RWPE2 (cell line): ENCODE results near the gene TWIST2.

Experiments
- ATAC-seq: fragments of 200-7000 bp; cut with Tn5 transposase; 3 replicates; pipeline ENCODE4 v1.9.1; 2021; ENCODE audit warnings: low read depth
- DNase-seq: peaks from one replicate; pipeline ENCODE4 v3.0.0-alpha.2; 2020; ENCODE audit warnings: low spot score
- H3K27ac ChIP-seq: fragments of 450-650 bp; 2 replicates; pipeline ENCODE4 v1.5.1; 2017; ENCODE audit warnings: mild to moderate bottlenecking; ENCODE audit not compliant: poor library complexity, severe bottlenecking
- H3K27me3 ChIP-seq: fragments of 250-450 bp; sonication (Bioruptor Pico); 2 replicates; pipeline ENCODE4 v1.5.1; 2021; ENCODE audit warnings: mild to moderate bottlenecking, moderate library complexity; ENCODE audit not compliant: insufficient read depth, poor library complexity, severe bottlenecking
- H3K36me3 ChIP-seq: fragments of 250-450 bp; sonication (Bioruptor Pico); 2 replicates; pipeline ENCODE4 v1.5.1; 2020; ENCODE audit warnings: low read depth, mild to moderate bottlenecking, moderate library complexity
- H3K4me1 ChIP-seq: fragments of 250-450 bp; sonication (Bioruptor Pico); 2 replicates; pipeline ENCODE4 v1.5.1; 2021; ENCODE audit warnings: mild to moderate bottlenecking, moderate library complexity; ENCODE audit not compliant: insufficient read depth, poor library complexity, severe bottlenecking
- H3K4me3 ChIP-seq: fragments of 250-450 bp; sonication (Bioruptor Pico); 2 replicates; pipeline ENCODE4 v1.5.1; 2021; ENCODE audit warnings: mild to moderate bottlenecking, moderate library complexity; ENCODE audit not compliant: severe bottlenecking
- H3K9me3 ChIP-seq: fragments of 250-450 bp; sonication (Bioruptor Pico); 2 replicates; pipeline ENCODE4 v1.5.1; 2021; ENCODE audit warnings: mild to moderate bottlenecking, moderate library complexity; ENCODE audit not compliant: severe bottlenecking
- TF ChIP-seq, protein P1 (sequence below): fragments of 450-650 bp; IDR thresholded peaks from one replicate; pipeline ENCODE4 v1.5.1; 2017; ENCODE audit warnings: mild to moderate bottlenecking, moderate library complexity; ENCODE audit not compliant: poor library complexity, severe bottlenecking

The TWIST2 gene

DNA sequence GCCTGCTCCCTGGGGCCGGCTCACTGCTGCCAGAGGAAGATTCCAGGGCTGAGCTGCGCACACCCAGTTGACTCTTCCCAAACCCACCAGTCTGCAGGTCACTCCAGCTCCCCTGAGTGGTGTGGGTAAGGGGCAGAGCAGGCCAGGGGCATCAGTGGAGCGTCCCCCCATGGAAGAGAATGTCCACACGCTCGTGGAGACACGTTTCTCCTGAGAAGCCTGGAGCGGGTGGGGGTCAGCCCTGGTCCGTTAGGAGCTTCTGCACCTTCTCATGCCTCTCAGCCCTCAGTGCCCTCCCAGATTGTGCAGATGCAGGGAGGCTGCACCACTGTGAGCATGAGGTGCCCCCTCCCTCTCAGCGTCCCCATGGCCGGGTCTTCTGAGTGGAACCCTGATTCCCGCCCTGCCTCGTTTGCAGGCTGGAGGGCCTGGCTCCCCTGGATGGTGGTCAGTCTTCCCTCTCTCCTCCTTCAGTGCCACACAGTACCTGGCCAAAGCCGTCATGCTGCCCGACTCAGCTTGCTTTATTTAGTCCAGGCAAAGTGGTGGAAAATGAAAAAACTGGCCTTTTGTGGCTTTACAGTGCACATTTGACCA lies 37.0 kb downstream of the TWIST2 start:
- no peak overlapping the region for H3K4me3 ChIP-seq
- ATAC-seq: no peak
- no peak for DNase-seq
- TF ChIP-seq, protein P1, sequence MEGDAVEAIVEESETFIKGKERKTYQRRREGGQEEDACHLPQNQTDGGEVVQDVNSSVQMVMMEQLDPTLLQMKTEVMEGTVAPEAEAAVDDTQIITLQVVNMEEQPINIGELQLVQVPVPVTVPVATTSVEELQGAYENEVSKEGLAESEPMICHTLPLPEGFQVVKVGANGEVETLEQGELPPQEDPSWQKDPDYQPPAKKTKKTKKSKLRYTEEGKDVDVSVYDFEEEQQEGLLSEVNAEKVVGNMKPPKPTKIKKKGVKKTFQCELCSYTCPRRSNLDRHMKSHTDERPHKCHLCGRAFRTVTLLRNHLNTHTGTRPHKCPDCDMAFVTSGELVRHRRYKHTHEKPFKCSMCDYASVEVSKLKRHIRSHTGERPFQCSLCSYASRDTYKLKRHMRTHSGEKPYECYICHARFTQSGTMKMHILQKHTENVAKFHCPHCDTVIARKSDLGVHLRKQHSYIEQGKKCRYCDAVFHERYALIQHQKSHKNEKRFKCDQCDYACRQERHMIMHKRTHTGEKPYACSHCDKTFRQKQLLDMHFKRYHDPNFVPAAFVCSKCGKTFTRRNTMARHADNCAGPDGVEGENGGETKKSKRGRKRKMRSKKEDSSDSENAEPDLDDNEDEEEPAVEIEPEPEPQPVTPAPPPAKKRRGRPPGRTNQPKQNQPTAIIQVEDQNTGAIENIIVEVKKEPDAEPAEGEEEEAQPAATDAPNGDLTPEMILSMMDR: no peak
- H3K27ac ChIP-seq: no peak overlapping the region
- H3K36me3 ChIP-seq: no peaks in the 10 kb centered on the region
- no peaks in the 10 kb centered on the region for H3K4me1 ChIP-seq
- no peaks in the 10 kb centered on the region for H3K9me3 ChIP-seq
- H3K27me3 ChIP-seq: no peaks in the 10 kb centered on the region

DNA sequence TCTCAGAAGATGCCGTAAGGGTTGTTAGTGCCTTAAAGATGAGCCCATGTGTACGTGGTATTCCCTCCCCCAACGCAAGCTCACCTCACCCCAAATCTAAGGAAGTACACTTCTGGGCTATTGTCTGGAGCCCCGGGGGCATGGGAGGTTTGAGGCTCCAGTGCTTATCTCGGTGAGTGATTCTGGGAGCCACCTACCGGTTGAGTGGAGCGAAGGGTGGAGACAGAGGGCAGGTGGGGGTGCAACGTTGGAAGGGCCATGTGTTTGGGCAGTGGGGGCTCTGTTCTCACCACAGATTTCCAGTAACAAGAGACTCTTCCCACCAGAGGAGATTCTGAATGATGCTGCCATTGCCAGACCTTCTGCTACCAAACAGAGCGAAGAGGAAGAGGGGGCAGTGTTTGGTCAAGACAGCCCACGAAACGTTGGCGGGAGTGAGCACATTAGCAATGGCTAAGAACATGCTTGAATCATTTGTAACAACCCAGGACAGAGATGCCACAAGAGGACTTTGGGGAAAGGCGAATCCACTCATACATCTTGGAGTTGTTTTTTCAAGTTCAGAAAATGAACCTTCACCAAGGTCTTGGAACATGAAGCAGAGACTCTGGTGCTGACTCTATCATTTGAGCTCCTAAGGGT lies 38.7 kb downstream of the TWIST2 start:
- Histone ChIP-seq H3K36me3 (no peaks in the 10 kb centered on the region), H3K4me1 (no peaks in the 10 kb centered on the region), H3K9me3 (no peaks in the 10 kb centered on the region), H3K27ac (no peak overlapping the region), H3K27me3 (no peaks in the 10 kb centered on the region), H3K4me3 (no peak overlapping the region)
- TF ChIP-seq, protein P1: no peak
- ATAC-seq (no peak), DNase-seq (no peak)

DNA sequence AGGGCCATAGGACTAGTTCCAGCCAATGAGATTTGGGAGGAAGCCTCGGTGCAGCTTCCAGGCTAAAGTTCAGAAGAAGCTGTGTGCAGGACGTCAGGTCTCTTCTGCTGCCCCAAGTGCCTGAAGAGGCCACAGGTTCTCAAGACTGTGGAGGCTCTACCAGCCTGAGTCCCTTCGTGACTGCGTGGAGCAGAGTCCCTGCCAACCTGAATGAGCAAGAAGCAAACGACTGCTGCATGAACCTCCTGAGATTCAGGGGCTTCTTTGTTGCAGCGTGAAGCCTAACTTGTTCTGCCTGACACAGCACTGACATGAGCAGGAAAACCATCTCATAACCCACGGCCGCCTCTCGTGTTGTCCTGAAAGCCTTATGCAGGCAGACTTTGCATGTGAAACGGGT lies 39.7 kb downstream of the TWIST2 start:
- H3K4me1 ChIP-seq: no peaks in the 10 kb centered on the region
- no peaks in the 10 kb centered on the region for H3K27me3 ChIP-seq
- no peak overlapping the region for H3K4me3 ChIP-seq
- no peaks in the 10 kb centered on the region for H3K36me3 ChIP-seq
- ATAC-seq (no peak), DNase-seq (no peak)
- TF ChIP-seq, protein P1: no peak
- no peak overlapping the region for H3K27ac ChIP-seq
- no peaks in the 10 kb centered on the region for H3K9me3 ChIP-seq

DNA sequence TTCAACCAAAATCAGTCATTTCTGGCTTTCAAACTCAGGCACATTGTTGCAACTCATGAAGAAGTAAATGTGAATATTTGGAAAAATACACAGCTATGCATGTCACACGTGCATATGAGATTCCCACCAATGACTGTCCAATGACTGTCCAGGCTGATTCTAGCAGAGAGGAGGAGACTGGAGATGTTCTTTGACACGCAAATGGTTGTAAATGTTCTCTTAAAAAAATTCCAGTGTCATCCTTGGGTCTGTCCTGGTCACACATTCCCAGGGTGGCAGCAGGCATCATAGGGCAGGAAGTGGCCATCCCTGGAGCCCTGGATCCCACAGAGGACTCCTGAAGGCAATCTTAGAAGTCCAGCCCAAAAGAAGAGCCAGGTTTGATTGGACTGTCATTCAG lies 40.9 kb downstream of the TWIST2 start:
- H3K27ac ChIP-seq: no peak overlapping the region
- no peak for ATAC-seq
- H3K4me1 ChIP-seq: no peaks in the 10 kb centered on the region
- H3K4me3 ChIP-seq: no peak overlapping the region
- H3K36me3 ChIP-seq: no peaks in the 10 kb centered on the region
- no peaks in the 10 kb centered on the region for H3K9me3 ChIP-seq
- H3K27me3 ChIP-seq: no peaks in the 10 kb centered on the region
- no peak for DNase-seq
- TF ChIP-seq, protein P1: no peak

DNA sequence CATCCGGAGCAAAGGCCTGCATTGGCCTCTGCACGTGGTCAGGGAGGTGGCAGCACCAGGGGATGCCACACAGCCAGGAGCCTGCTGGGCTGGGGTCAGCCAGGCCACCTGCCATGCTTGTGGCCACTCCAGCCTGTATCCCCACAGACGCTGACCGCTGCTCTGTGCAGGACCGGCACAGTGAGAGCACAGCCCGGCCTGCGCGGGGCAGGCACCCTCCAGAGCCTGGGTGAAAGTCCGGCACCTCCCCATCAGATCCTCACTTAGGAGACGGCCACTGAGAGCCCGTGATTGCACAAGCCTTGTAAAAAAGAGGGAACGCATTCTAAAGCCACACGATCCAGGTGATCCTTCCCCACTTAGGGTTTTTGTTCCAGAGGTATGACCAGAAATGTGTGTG lies 42.2 kb downstream of the TWIST2 start:
- no peaks in the 10 kb centered on the region for H3K27me3 ChIP-seq
- no peak for DNase-seq
- H3K36me3 ChIP-seq: no peaks in the 10 kb centered on the region
- H3K27ac ChIP-seq: no peak overlapping the region
- no peaks in the 10 kb centered on the region for H3K4me1 ChIP-seq
- no peak for ATAC-seq
- no peaks in the 10 kb centered on the region for H3K9me3 ChIP-seq
- TF ChIP-seq, protein P1: no peak
- H3K4me3 ChIP-seq: no peak overlapping the region
